ENCODE measurements around the gene CPS1.

CPS1 gene

GRCh38 chr2:210556329-210556980, at the start of gene CPS1:
CPS1 (plus strand) TSS chr2:210556599; CDS start chr2:210556734, 135 bp downstream.
- no peak for TF ChIP-seq CTCF (IDR thresholded peaks at IDR 0.05)
- intact Hi-C loops (cut with DNase I; ENCODE audit: low total_unique reads) = no loop called here
- Histone ChIP-seq H3K9me3 (no peaks in the 10 kb centered on the region), H3K36me3 (no peaks in the 10 kb centered on the region), H3K27me3 (no peaks in the 10 kb centered on the region), H3K4me3 (no peak within 1 kb of the TSS), H3K4me1 (peaks cover 0 to 5% (median 0%) of the 10 kb centered on the region in 4 donors), H3K27ac (no peak within 1 kb of the TSS)
- DNase-seq = no peak

GRCh38 chr2:210515911-210516310, 40.5 kb upstream of the CPS1 start:
- no peaks in the 10 kb centered on the region for H3K4me1 ChIP-seq
- H3K27ac ChIP-seq = no peak overlapping the region
- H3K27me3 ChIP-seq = no peaks in the 10 kb centered on the region
- peaks cover 0 to 13% (median 0%) of the 10 kb centered on the region in 3 donors for H3K9me3 ChIP-seq
- no peaks in the 10 kb centered on the region for H3K36me3 ChIP-seq
- DNase-seq = no peak
- intact Hi-C loops (cut with DNase I; ENCODE audit: low total_unique reads) = no loop called here
- no peak for TF ChIP-seq CTCF (IDR thresholded peaks at IDR 0.05)
- H3K4me3 ChIP-seq = no peak overlapping the region

GRCh38 chr2:210517264-210517663, 39.1 kb upstream of the CPS1 start:
- H3K9me3 ChIP-seq = peaks cover 0 to 8% (median 0%) of the 10 kb centered on the region in 3 donors
- no peaks in the 10 kb centered on the region for H3K36me3 ChIP-seq
- H3K27ac ChIP-seq = no peak overlapping the region
- H3K27me3 ChIP-seq = no peaks in the 10 kb centered on the region
- no peaks in the 10 kb centered on the region for H3K4me1 ChIP-seq
- no peak overlapping the region for H3K4me3 ChIP-seq
- intact Hi-C loops (cut with DNase I; ENCODE audit: low total_unique reads) = no loop called here
- DNase-seq = no peak
- TF ChIP-seq CTCF (IDR thresholded peaks at IDR 0.05) = no peak

- no peaks in the 10 kb centered on the region for H3K4me1 ChIP-seq
- H3K27ac ChIP-seq = no peak overlapping the region
- H3K27me3 ChIP-seq = no peaks in the 10 kb centered on the region
- no peak for TF ChIP-seq CTCF (IDR thresholded peaks at IDR 0.05)
- H3K9me3 ChIP-seq = no peaks in the 10 kb centered on the region
- H3K36me3 ChIP-seq = no peaks in the 10 kb centered on the region
- DNase-seq = no peak
- H3K4me3 ChIP-seq = no peak overlapping the region
- intact Hi-C loops (cut with DNase I; ENCODE audit: low total_unique reads) = no loop called here
Measured at GRCh38 chr2:210519594-210519993, 36.8 kb upstream of the CPS1 start.

GRCh38 chr2:210522399-210522798, 34.0 kb upstream of the CPS1 start:
- intact Hi-C loops (cut with DNase I; ENCODE audit: low total_unique reads) = no loop called here
- no peak for TF ChIP-seq CTCF (IDR thresholded peaks at IDR 0.05)
- H3K27me3 ChIP-seq = no peaks in the 10 kb centered on the region
- H3K27ac ChIP-seq = no peak overlapping the region
- no peaks in the 10 kb centered on the region for H3K36me3 ChIP-seq
- no peak for DNase-seq
- no peak overlapping the region for H3K4me3 ChIP-seq
- no peaks in the 10 kb centered on the region for H3K9me3 ChIP-seq
- no peaks in the 10 kb centered on the region for H3K4me1 ChIP-seq
